ENCODE data around the gene POR. TPM values are rescaled to one million over a fixed set of nuclear protein-coding genes. Genes with fewer than 3 reads are reported as not detected.

POR gene
- total and polyA plus RNA-seq, 4 donors, result 116 to 973 (median 474) TPM

- no peak for DNase-seq (ENCODE audit: low spot score)
- peak overlapping the region in 1 of 2 donors; percentile 32 for H3K9ac ChIP-seq (ENCODE audit: low read depth in 1 of 2, low read length in 2 of 2)
- H3K4me1 ChIP-seq (ENCODE audit: control insufficient read depth in 4 of 4, insufficient read depth in 4 of 4, low read length in 3 of 4), result peaks cover 16 to 47% (median 27%) of the 10 kb centered on the region in 4 donors
- H3K4me3 ChIP-seq (ENCODE audit: low read depth in 1 of 3, low read length in 3 of 3), result no peak overlapping the region
- peaks cover 2 to 12% (median 6%) of the 10 kb centered on the region in 4 donors for H3K36me3 ChIP-seq (ENCODE audit: control insufficient read depth in 4 of 4, insufficient read depth in 3 of 4, low read depth in 1 of 4, low read length in 3 of 4)
- H3K27me3 ChIP-seq (ENCODE audit: control insufficient read depth in 4 of 4, insufficient read depth in 4 of 4, low read length in 3 of 4), result no peaks in the 10 kb centered on the region
- peak overlapping the region; percentile 89 to 97 for H3K27ac ChIP-seq (ENCODE audit: low read depth in 1 of 2, low read length in 2 of 2)
- H3K9me3 ChIP-seq (ENCODE audit: control insufficient read depth in 4 of 4, low read length in 3 of 4), result no peaks in the 10 kb centered on the region
- 63% methylated on average over 8 of the region's 8 CpGs for WGBS
- TF ChIP-seq NR2F2 (IDR thresholded peaks at IDR 0.05) (no peak), REST (IDR thresholded peaks at IDR 0.05) (no peak), ZBTB33 (IDR thresholded peaks at IDR 0.05) (no peak), CTCF (IDR thresholded peaks at IDR 0.05; ENCODE audit: low read depth, low read length, missing input control) (no peak), RAD21 (IDR thresholded peaks at IDR 0.05) (no peak), HNF4A (conservative IDR thresholded peaks at IDR 0.05) (no peak), FOXA2 (IDR thresholded peaks at IDR 0.05) (no peak), FOXA1 (IDR thresholded peaks at IDR 0.05) (no peak), SP1 (IDR thresholded peaks at IDR 0.05) (no peak), MAX (IDR thresholded peaks at IDR 0.05) (no peak), YY1 (IDR thresholded peaks at IDR 0.05) (no peak), EGR1 (IDR thresholded peaks at IDR 0.05; ENCODE audit: low read depth in 2 of 2) (no peak), GABPA (IDR thresholded peaks at IDR 0.05 in 1 of 2, conservative IDR thresholded peaks at IDR 0.05 in 1 of 2) (no peak), JUND (IDR thresholded peaks at IDR 0.05) (no peak), RXRA (IDR thresholded peaks at IDR 0.05) (no peak), TAF1 (conservative IDR thresholded peaks at IDR 0.05) (no peak), ATF3 (IDR thresholded peaks at IDR 0.05) (no peak), HNF4G (IDR thresholded peaks at IDR 0.05) (no peak)
These were observed 31.4 kb downstream of the POR start for GRCh38 chr7:75946207-75946855.

All from liver (tissue), 9 donors.